Measurements from ENCODE around the gene ALG8.

- TF ChIP-seq, protein P1, sequence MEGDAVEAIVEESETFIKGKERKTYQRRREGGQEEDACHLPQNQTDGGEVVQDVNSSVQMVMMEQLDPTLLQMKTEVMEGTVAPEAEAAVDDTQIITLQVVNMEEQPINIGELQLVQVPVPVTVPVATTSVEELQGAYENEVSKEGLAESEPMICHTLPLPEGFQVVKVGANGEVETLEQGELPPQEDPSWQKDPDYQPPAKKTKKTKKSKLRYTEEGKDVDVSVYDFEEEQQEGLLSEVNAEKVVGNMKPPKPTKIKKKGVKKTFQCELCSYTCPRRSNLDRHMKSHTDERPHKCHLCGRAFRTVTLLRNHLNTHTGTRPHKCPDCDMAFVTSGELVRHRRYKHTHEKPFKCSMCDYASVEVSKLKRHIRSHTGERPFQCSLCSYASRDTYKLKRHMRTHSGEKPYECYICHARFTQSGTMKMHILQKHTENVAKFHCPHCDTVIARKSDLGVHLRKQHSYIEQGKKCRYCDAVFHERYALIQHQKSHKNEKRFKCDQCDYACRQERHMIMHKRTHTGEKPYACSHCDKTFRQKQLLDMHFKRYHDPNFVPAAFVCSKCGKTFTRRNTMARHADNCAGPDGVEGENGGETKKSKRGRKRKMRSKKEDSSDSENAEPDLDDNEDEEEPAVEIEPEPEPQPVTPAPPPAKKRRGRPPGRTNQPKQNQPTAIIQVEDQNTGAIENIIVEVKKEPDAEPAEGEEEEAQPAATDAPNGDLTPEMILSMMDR (IDR thresholded peaks at IDR 0.05): no peak
- TF ChIP-seq POLR2A (IDR thresholded peaks at IDR 0.05): no peak
Observed at GRCh38 chr11:78170413-78170812, 31.0 kb upstream of the ALG8 start.
